Upper lobe of left lung (tissue), 6 donors: ENCODE results near the gene DGKI. TPM values are rescaled to one million over a fixed set of nuclear protein-coding genes. Genes with fewer than 3 reads are reported as not detected.

ENCODE experiments used
- ATAC-seq, 2 donors: fragments of 200-7000 bp; cut with Tn5 transposase; one replicate each; pipeline ENCODE4 v1.9.1; 2022; ENCODE audit warnings: mild to moderate bottlenecking in 2 of 2, moderate library complexity in 2 of 2; ENCODE audit not compliant: low FRiP score in 2 of 2
- DNase-seq, 2 donors: peaks; one replicate each; pipeline ENCODE4 v3.0.0-alpha.2; 2019 to 2020
- H3K27ac ChIP-seq, 4 donors: fragments of 200-600 bp; sonication (generic); one replicate each; pipeline ENCODE4 v1.5.1; 2016 to 2019
- H3K27me3 ChIP-seq, 4 donors: fragments of 200-600 bp; sonication (generic); one replicate each; pipeline ENCODE4 v1.5.1; 2017 to 2019
- H3K36me3 ChIP-seq, 4 donors: fragments of 200-600 bp; sonication (generic); one replicate each; pipeline ENCODE4 v1.5.1; 2016 to 2019
- H3K4me1 ChIP-seq, 4 donors: fragments of 200-600 bp; sonication (generic); one replicate each; pipeline ENCODE4 v1.5.1; 2018 to 2019
- H3K4me3 ChIP-seq, 4 donors: fragments of 200-600 bp; sonication (generic); one replicate each; pipeline ENCODE4 v1.5.1; 2017 to 2019; ENCODE audit warnings: mild to moderate bottlenecking in 2 of 4, moderate library complexity in 1 of 4
- H3K9me3 ChIP-seq, 4 donors: fragments of 200-600 bp; sonication (generic); one replicate each; pipeline ENCODE4 v1.5.1; 2018 to 2019
- CTCF ChIP-seq, 6 experiments: fragments of 450-650 bp in 4 of 6; fragments of 200-600 bp in 2 of 6; sonication (generic) in 2 of 6; IDR thresholded peaks; one replicate each; pipeline ENCODE4 v1.5.1; 2016 to 2019; ENCODE audit warnings: antibody characterized with exemption in 6 of 6
- EP300 ChIP-seq, 4 donors: sonication (generic); formaldehyde crosslinking; IDR thresholded peaks; one replicate each; pipeline ENCODE4 v1.5.1; 2017; ENCODE audit warnings: antibody characterized with exemption in 4 of 4, control low read depth in 2 of 4
- POLR2A ChIP-seq, 4 donors: fragments of 450-650 bp; IDR thresholded peaks; one replicate each; pipeline ENCODE4 v1.5.1; 2016 to 2017; ENCODE audit warnings: antibody characterized with exemption in 4 of 4, mild to moderate bottlenecking in 2 of 4
- POLR2AphosphoS5 ChIP-seq, 2 donors: sonication (generic); formaldehyde crosslinking; IDR thresholded peaks; one replicate each; pipeline ENCODE4 v1.5.1; 2017; ENCODE audit warnings: antibody characterized with exemption in 2 of 2
- WGBS, 2 donors: methylation state at CpG; one replicate each; pipeline ENCODE4 v1.1.5; 2017 to 2018; 5-methylcytosine and 5-hydroxymethylcytosine counted together
- total RNA-seq, 6 donors: library from RNA; depleted of rRNA in 4 of 6; stranded (reverse); fragments of >200 nt in 4 of 6; gene quantifications; one replicate each; pipeline versions ENCODE4 v1.1.0 to v1.2.1, GENCODE V29; 2016 to 2021
- donor health status: DM: no; HTN: no; CAD: no; lungs with moderate emphysema.
- donor health status: DM: no; HTN: yes; CAD: no; lungs with severe emphysema.

DGKI gene
- total RNA-seq, 6 donors from 2014 or later: under 0.01 to 4.5 (median 0.34) TPM; not detected in 1

- Histone ChIP-seq H3K36me3 (peaks cover 30 to 63% (median 43%) of the 10 kb centered on the region in 4 donors), H3K4me3 (no peak overlapping the region), H3K4me1 (peaks cover 0 to 4% (median 2%) of the 10 kb centered on the region in 4 donors), H3K27me3 (no peaks in the 10 kb centered on the region), H3K9me3 (peaks cover 0 to 5% (median 0%) of the 10 kb centered on the region in 4 donors), H3K27ac (no peak overlapping the region)
- TF ChIP-seq POLR2A (IDR thresholded peaks at IDR 0.05) (no peak), CTCF (IDR thresholded peaks at IDR 0.05) (no peak), POLR2AphosphoS5 (IDR thresholded peaks at IDR 0.05) (no peak), EP300 (IDR thresholded peaks at IDR 0.05) (no peak)
- ATAC-seq (no peak), DNase-seq (no peak)
- 92 to 96% methylated on average over 5 of the region's 5 CpGs for WGBS, 2 donors
Measured at GRCh38 chr7:137885678-137886077, 38.9 kb upstream of the DGKI start.

DNA sequence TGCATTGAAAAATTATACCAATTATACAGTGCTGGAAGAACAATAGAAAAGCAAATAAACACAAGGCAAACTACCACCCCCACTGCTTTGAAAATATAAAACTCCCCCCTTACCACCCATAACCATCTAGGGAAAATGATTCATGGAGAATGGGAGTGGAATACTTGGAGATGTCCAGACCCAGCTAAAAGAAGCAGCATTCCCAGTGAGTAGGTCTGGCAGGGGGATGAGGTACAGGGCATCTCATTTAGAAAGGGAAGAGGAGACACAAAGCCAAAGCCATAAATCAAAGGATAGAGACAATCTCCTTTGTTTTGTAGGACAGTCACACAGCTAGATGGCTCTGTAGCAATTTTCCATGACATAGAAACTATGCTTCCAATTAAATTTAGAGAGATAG, 36.0 kb upstream of the DGKI start:
- TF ChIP-seq POLR2AphosphoS5 (IDR thresholded peaks at IDR 0.05) (no peak), CTCF (IDR thresholded peaks at IDR 0.05) (no peak), POLR2A (IDR thresholded peaks at IDR 0.05) (no peak), EP300 (IDR thresholded peaks at IDR 0.05) (no peak)
- Histone ChIP-seq H3K4me1 (peaks cover 0 to 6% (median 1%) of the 10 kb centered on the region in 4 donors), H3K36me3 (peaks cover 45 to 85% (median 66%) of the 10 kb centered on the region in 4 donors), H3K4me3 (no peak overlapping the region), H3K9me3 (peaks cover 0 to 5% (median 0%) of the 10 kb centered on the region in 4 donors), H3K27ac (no peak overlapping the region), H3K27me3 (no peaks in the 10 kb centered on the region)
- no peak for DNase-seq
- ATAC-seq: no peak

GRCh38 chr7:137882261-137882668, 35.5 kb upstream of the DGKI start:
- H3K9me3 ChIP-seq: peaks cover 0 to 5% (median 0%) of the 10 kb centered on the region in 4 donors
- ATAC-seq: peak in 1 of 2 donors; percentile 72
- WGBS, 2 donors: 86 to 100% methylated on average over 2 to 5 of the region's 5 CpGs
- H3K27me3 ChIP-seq: no peaks in the 10 kb centered on the region
- peaks cover 45 to 86% (median 66%) of the 10 kb centered on the region in 4 donors for H3K36me3 ChIP-seq
- H3K27ac ChIP-seq: no peak overlapping the region
- no peak for TF ChIP-seq POLR2AphosphoS5 (IDR thresholded peaks at IDR 0.05)
- TF ChIP-seq EP300 (IDR thresholded peaks at IDR 0.05): no peak
- no peak for TF ChIP-seq POLR2A (IDR thresholded peaks at IDR 0.05)
- no peak for TF ChIP-seq CTCF (IDR thresholded peaks at IDR 0.05)
- no peak overlapping the region for H3K4me3 ChIP-seq
- peak in 1 of 2 donors; percentile 19 for DNase-seq
- peaks cover 0 to 6% (median 2%) of the 10 kb centered on the region in 4 donors for H3K4me1 ChIP-seq

DNA sequence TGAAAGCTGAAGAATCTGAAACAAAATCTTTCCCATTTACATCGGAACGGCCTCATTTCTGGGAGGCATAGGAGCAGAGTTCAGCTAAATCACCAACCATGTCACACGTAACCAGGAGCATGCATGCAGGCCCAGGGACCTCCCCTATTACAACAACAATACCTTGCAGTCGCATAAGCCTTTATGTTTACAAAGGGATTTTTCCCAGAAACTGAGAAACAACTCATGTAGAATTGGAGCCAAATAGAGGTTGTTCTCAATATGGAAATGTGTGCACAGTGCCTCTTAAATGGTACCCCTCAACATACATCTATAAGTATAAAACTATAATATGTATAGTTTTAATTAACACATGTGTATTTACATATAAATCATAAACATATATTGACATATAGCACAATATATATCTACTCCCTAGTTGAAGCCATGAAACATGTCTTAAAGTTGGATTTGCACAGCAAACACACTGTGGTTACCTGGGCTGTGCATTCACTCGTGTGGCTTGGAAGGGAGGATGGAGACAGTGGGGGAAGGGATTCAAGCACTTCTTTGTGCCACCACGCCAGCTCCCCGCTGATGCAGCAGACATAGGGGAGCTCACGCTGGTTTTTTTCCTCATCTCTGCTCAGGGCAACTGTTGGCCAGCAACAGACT, 35.0 kb upstream of the DGKI start:
- peaks cover 0 to 5% (median 0%) of the 10 kb centered on the region in 4 donors for H3K9me3 ChIP-seq
- H3K4me3 ChIP-seq: no peak overlapping the region
- TF ChIP-seq POLR2A (IDR thresholded peaks at IDR 0.05): no peak
- no peak for TF ChIP-seq POLR2AphosphoS5 (IDR thresholded peaks at IDR 0.05)
- TF ChIP-seq CTCF (IDR thresholded peaks at IDR 0.05): no peak
- TF ChIP-seq EP300 (IDR thresholded peaks at IDR 0.05): no peak
- DNase-seq (no peak), ATAC-seq (no peak)
- 89 to 96% methylated on average over 8 of the region's 8 CpGs for WGBS, 2 donors
- peaks cover 45 to 91% (median 64%) of the 10 kb centered on the region in 4 donors for H3K36me3 ChIP-seq
- peaks cover 0 to 6% (median 2%) of the 10 kb centered on the region in 4 donors for H3K4me1 ChIP-seq
- H3K27me3 ChIP-seq: no peaks in the 10 kb centered on the region
- no peak overlapping the region for H3K27ac ChIP-seq
